ENCODE measurements around the gene LRSAM1.

LRSAM1 gene

GRCh38 chr9:127426756-127427155 lies 24.6 kb upstream of the LRSAM1 start:
- peak in 1 of 3 experiments; percentile 48 for DNase-seq (ENCODE audit: low read depth in 3 of 3)

GRCh38 chr9:127428348-127428747 lies 23.0 kb upstream of the LRSAM1 start:
- DNase-seq (ENCODE audit: low read depth in 3 of 3): no peak

- no peak for DNase-seq (ENCODE audit: low read depth in 3 of 3)
These were observed 20.9 kb upstream of the LRSAM1 start for GRCh38 chr9:127430415-127430814.

- no peak for DNase-seq (ENCODE audit: low read depth in 3 of 3)
These were observed 13.6 kb upstream of the LRSAM1 start for GRCh38 chr9:127437497-127438264.

DNA sequence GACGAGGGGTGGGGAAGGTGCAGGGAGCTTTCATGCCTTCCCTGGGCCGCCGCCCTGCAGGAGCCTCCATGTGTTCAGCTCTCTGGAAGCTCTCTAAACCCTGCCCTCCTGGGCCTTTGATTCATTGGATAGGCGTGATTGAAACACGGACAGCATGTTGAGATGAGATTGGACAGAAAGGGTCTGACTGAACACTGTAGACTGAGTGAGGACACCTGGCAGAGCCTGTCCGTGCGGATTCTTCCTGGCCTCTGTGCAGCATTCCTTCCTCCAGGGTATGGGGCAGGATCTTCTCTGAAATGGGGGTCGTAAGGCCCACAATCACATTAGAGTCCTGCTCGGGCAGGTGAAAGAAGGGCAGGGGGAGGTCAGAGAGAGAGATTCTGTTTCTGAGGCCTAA lies 12.9 kb upstream of the LRSAM1 start:
- DNase-seq (ENCODE audit: low read depth in 3 of 3): no peak

GRCh38 chr9:127444283-127444920 lies 6.9 kb upstream of the LRSAM1 start:
- no peak for DNase-seq (ENCODE audit: low read depth in 3 of 3)

- no peak for DNase-seq (ENCODE audit: low read depth in 3 of 3)
These were observed 6.1 kb upstream of the LRSAM1 start for GRCh38 chr9:127444921-127445850.

GRCh38 chr9:127445851-127446712 lies 5.2 kb upstream of the LRSAM1 start:
- DNase-seq (ENCODE audit: low read depth in 3 of 3): no peak

DNA sequence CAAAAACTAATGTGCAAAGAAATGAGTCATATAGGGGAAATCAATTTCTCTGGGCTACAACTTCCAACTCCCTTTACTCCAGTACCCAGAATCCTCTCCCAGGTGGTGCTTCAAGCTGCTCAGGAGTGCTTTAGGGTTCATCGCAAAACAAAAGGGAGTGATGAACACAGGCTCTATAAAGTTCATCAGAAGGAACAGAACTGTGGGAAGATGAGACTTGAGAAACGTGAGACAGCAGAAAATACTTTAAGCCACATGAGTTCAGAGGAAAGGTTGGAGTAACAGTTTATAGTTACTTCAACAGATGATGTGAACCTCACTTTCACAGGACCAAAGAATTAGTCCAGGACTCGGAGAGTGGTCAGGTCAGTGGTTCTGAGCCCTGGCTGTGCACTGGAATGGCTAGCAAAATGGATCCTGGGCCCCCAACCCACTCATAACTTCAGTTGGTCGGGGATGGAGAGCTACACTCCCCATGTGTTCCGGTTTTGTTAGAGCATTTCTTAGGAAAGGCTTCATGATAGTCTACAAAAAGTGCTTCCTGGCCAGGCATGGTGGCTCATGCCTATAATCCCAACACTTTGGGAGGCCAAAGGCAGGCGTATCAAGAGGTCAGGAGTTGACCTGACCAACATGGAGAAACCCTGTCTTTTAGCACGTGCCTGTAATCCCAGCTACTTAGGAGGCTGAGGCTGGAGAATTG lies 4.4 kb upstream of the LRSAM1 start:
- no peak for DNase-seq (ENCODE audit: low read depth in 3 of 3)

GRCh38 chr9:127447416-127448111 lies 3.7 kb upstream of the LRSAM1 start:
- no peak for DNase-seq (ENCODE audit: low read depth in 3 of 3)

GRCh38 chr9:127448112-127448805 lies 3.1 kb upstream of the LRSAM1 start:
- DNase-seq (ENCODE audit: low read depth in 3 of 3): no peak

- no peak for DNase-seq (ENCODE audit: low read depth in 3 of 3)
These were observed 1.9 kb upstream of the LRSAM1 start for GRCh38 chr9:127449332-127449966.

DNA sequence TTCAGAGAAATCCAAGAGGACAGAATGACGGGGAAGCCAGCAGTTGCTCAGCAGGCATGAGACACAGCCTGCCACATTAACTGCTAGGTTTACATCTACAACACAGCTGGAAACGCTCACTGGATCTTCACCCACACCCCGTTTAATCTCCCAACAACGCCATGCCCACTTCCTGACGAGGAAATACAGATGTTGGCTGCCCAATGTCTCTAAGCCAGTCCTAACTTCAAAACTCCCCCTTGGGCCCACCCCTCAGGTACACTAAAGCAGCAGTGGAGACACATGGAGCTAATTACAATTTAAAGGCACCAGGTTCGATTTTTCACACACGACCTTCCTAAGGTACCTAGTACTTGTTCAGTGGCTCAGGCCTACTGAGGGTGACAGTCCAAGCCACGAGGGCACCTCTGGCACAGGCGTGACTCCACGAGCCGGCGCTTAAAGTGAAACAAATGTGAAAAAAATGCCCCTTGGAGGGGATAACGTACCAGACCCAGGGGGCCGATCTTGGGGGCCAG lies 1.0 kb upstream of the LRSAM1 start:
- DNase-seq (ENCODE audit: low read depth in 3 of 3): no peak

- DNase-seq (ENCODE audit: low read depth in 3 of 3): no peak
These were observed 223 bp downstream of the LRSAM1 start for GRCh38 chr9:127451608-127451857.

GRCh38 chr9:127451858-127452656 lies 747 bp downstream of the LRSAM1 start:
- DNase-seq (ENCODE audit: low read depth in 3 of 3): no peak

GRCh38 chr9:127452691-127453090 lies 1.4 kb downstream of the LRSAM1 start:
- DNase-seq (ENCODE audit: low read depth in 3 of 3): no peak

- no peak for DNase-seq (ENCODE audit: low read depth in 3 of 3)
These were observed 4.1 kb downstream of the LRSAM1 start for GRCh38 chr9:127455324-127455992.
